ENCODE measurements around the gene NDRG3.

Gene NDRG3

DNA sequence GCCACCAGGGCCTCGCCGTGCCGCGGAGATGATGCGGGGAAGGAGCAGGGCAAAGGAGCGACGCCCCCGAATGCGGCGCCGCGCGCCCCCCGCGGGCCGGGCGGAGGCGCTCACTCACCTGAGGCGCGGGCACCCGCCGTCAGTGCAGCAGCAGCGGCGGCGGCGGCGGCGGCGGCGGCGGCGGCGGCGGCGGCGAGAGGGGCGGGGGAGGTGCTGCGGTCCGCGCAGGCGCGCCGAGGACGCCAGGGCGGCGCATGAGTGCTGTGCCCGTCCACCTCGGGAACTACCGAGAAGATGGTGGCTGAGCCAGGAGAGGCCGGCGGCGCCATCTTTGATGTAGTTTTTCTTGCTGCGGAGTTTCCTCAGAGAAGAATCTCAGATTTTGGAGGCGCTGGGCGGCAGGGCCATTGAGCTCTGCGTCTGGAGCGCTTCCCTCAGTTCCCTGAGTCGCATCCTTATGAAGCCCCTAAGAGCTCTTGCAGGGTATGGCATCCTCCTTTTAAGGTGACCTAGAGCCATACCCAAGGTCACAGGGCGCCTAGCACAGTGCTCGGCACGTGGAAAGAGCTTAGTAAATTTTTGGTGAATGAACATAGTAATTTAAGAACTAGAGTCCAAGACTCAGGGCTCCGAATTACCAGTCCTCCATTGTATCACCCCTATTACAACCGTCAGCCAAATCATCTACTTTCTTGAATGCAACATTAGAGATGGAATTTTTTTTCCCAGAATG lies at the start of gene NDRG3:
NDRG3 (minus strand) TSS at position 164 of the 733 bp plus-strand sequence. CDS start 24,355 bp downstream, outside the sequence.
- DNase-seq, result peak; percentile 96

- DNase-seq, result no peak
These were observed 48.2 kb upstream of the NDRG3 start for GRCh38 chr20:36794116-36794474.

- no peak for DNase-seq
These were observed 47.6 kb upstream of the NDRG3 start for GRCh38 chr20:36793294-36794115.

- DNase-seq, result peak; percentile 65
These were observed 46.5 kb upstream of the NDRG3 start for GRCh38 chr20:36792422-36792821.

- DNase-seq, result no peak
These were observed 46.0 kb upstream of the NDRG3 start for GRCh38 chr20:36791862-36792261.

DNA sequence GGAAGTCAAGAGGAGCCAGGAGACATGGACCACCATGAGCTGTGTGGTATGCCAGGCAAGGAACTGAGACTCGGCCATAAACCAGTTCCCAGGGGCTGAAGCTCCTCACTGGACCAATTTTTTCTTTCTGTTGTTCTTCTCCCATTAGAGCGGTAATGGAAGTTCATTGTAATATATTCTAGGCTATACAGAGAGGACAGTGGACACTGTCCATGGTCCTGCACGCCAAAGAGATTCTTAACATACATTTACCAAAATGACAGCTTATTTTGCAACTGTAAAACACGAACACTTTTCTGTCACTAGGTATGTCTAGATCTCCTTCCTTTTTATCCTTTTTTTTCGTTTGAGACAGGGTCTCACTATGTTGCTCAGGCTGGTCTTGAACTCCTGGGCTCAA lies 40.8 kb upstream of the NDRG3 start:
- no peak for DNase-seq

DNA sequence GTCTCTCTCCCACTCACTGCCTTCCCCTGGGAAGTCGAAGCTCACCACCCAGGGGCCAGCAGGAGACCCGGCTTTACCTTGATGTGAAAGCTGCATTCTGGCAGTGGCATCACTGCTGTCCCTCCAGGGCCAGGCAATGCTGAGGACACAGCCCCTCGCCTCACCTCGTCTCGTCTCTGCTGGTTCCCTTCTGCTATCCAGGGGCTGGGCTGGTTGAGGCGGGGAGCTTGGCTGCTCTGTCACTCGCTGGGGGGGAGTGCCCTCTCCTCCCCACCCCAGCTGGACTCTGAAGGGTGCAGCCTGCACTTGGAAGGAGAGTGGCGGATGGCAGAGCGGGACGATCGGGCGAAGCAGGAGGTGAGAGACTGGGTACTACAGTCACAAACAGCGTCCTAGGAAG lies 40.4 kb upstream of the NDRG3 start:
- no peak for DNase-seq

DNA sequence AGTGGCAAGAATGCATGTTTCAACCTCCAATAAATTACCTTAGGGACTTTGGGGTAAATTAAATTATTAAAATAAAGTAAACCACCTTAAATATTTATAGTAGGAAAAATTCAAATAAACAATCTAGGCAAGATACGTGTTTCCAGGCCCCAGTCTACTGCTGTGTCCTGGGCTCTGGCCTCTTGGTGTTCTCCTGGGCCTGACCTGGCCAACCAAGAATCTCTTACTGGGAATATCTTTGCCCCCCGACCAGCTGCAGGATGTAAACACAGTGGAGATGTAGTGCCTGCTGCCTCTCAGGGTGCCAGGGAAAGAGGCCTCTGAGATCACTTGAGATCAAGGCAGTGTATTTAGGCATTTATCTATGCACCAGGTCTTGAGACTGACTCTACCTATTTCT lies 39.4 kb upstream of the NDRG3 start:
- no peak for DNase-seq

GRCh38 chr20:36784900-36785299 lies 39.0 kb upstream of the NDRG3 start:
- no peak for DNase-seq

GRCh38 chr20:36784116-36784515 lies 38.2 kb upstream of the NDRG3 start:
- DNase-seq, result no peak

- DNase-seq, result no peak
These were observed 33.8 kb upstream of the NDRG3 start for GRCh38 chr20:36779656-36780025.

GRCh38 chr20:36778831-36779655 lies 33.2 kb upstream of the NDRG3 start:
- DNase-seq, result no peak

DNA sequence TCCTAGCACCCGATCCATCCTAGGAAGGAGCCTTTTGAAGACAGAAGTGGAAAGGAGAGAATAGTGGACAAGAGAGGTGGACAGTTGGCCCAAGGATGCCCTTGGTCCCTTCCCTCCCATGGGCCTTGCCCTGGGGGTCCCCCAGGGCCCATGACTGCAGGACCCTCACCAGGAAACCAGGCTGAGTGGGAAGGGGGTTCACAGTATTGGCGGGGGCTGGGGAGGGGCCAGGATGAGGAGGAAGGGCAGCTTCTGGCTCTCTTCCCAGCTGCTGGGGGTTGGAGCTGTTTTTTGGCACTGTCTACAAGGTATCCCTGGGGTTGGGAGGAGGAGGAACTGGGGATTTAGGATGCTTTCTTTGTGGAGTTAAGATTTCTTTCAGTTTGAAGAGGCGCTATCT lies 31.7 kb upstream of the NDRG3 start:
- no peak for DNase-seq

GRCh38 chr20:36777167-36777566 lies 31.3 kb upstream of the NDRG3 start:
- peak; percentile 18 for DNase-seq

DNA sequence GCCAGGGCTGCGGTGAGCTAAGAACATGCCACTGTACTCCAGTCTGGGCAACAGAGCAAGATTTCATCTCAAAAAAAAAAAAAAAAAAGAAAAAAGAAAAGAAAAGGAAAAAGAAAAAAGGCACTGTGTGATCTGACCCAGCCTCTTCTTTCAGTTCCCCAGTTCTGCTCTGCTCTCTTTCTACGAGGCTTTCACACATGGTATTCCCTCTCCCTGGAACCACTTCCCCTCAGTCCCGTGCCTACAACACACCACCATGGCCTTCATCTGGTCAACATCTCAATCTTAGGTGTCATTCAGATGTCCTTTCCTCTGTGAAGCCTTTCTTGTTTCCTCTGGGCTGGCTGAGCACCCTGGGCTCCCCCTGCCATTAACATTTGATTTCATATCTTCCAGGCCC lies 29.9 kb upstream of the NDRG3 start:
- DNase-seq, result no peak

- DNase-seq, result no peak
These were observed 29.3 kb upstream of the NDRG3 start for GRCh38 chr20:36775196-36775595.

DNA sequence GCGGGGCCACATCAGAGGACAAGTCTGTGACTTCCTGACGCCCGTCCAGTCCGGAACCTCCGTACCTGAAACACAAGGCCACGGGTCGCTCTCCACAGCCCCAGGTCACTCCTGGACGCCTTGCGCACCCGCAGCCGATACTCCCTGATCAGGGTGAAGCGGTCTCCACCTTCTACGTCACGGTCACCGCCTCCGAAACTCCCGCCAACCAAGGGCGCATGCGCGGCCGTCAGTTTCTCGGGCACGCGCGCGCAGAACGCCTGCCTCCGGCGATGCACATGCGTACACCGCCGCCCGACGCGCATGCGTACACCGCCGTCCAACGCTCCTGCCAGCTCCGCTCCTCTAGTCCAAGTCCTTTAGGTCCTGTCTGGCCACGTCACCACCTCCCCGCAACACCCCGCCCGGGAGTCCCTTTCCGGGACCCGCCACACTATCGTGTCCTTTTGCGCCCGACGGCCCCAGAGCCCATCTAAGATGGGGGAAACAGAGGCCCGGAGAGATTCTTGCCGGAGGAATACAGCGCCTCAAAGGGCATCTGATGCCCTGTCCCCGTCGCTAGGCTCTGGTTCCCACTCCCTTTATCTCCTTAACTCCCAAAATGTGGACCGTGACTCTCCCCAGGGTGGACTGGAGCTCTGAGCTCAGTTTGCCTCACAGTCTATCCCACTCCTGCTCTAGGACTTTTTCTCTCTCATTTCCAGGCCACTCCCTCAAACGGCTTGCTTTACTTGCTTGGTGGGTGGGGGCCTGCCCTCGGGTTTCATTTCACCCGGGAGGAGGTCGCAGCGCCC lies 27.9 kb upstream of the NDRG3 start, which contains the start of gene DSN1:
DSN1 (minus strand) TSS at position 167 of the 794 bp plus-strand sequence. CDS start 2,305 bp downstream, outside the sequence.
- peak; percentile 97 for DNase-seq

DNA sequence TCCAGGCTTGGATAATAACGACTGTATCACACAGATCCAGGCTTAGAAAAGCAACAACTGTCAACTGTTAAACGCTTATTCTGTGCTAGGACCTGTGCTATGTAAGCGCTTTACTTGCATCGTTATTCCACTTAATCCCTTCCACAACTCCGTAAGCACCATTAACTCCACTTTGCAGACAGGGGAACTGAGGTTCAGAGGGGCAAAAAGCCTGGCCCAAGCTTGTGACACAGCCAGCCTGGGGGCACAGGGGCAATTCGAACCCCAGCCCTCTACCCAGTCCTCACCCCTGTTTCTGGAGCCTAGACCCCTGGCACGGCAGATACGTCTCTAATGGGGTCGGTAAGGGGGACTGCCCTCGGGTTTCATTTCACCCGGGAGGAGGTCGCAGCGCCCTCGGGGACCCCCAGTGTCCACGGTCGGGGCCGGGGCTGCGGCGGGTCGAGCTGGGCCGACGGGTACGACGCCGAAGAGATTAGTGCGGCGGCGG lies 27.3 kb upstream of the NDRG3 start:
- peak; percentile 15 for DNase-seq

- DNase-seq, result no peak
These were observed 24.8 kb upstream of the NDRG3 start for GRCh38 chr20:36770680-36771079.

DNA sequence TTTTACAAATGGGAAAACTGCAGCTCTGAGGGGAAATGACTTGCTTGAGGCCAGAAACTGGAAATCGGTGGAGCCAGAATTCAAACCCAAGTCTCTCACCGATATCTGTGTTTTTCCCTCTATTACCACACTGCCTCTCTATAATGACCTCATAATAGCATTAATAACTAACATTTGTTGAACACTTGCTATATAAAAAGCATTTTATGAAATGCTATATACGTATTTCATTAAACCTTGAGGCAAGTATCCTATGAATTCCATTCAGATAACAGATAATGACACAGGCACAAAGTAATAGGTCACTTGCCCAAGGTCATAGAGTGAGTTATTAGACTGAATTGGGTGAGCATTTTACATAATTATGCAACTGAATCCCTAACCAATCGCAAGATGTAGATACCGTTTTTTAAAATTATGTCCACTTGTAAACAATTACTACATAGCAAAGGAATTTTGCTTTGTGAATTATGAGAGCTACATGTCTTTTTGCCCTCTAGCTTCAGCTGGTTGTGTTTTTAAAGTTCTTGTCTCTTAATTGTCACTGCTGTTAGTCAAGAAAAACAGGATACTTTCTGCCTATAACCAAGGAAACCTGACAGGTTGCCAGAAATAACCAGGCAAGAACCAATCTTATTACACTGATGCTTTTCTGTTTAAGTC lies 23.0 kb upstream of the NDRG3 start:
- no peak for DNase-seq

DNA sequence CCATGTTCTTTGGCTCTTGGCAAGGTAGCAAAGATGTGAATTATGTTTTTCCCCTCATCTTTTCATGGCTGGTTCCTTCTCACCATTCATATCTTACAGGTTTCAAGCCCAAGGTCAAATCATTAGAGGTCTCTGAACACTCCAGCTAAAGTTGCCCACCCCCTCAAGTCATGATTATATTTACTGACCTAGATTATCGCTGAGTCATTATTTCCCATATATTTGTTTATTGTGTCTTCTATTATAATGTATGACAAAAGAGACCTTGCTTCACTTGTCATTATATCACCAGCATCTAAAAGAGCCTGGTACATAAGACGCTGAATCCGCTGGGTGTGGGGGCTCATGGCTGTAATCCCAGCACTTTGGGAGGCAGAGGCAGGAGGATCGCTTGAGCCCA lies 15.2 kb upstream of the NDRG3 start:
- no peak for DNase-seq

- DNase-seq, result no peak
These were observed 14.8 kb upstream of the NDRG3 start for GRCh38 chr20:36760647-36761046.

All from RPMI8226 (cell line).